NCI-H2196 (cell line): Measurements from ENCODE around the gene MICU2.

ENCODE experiments used
- DNase-seq: peaks from one replicate; lab custom pipeline; 2025; ENCODE audit not compliant: unreplicated experiment; lab: John Stamatoyannopoulos, UW

The MICU2 gene, protein sequence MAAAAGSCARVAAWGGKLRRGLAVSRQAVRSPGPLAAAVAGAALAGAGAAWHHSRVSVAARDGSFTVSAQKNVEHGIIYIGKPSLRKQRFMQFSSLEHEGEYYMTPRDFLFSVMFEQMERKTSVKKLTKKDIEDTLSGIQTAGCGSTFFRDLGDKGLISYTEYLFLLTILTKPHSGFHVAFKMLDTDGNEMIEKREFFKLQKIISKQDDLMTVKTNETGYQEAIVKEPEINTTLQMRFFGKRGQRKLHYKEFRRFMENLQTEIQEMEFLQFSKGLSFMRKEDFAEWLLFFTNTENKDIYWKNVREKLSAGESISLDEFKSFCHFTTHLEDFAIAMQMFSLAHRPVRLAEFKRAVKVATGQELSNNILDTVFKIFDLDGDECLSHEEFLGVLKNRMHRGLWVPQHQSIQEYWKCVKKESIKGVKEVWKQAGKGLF

DNA sequence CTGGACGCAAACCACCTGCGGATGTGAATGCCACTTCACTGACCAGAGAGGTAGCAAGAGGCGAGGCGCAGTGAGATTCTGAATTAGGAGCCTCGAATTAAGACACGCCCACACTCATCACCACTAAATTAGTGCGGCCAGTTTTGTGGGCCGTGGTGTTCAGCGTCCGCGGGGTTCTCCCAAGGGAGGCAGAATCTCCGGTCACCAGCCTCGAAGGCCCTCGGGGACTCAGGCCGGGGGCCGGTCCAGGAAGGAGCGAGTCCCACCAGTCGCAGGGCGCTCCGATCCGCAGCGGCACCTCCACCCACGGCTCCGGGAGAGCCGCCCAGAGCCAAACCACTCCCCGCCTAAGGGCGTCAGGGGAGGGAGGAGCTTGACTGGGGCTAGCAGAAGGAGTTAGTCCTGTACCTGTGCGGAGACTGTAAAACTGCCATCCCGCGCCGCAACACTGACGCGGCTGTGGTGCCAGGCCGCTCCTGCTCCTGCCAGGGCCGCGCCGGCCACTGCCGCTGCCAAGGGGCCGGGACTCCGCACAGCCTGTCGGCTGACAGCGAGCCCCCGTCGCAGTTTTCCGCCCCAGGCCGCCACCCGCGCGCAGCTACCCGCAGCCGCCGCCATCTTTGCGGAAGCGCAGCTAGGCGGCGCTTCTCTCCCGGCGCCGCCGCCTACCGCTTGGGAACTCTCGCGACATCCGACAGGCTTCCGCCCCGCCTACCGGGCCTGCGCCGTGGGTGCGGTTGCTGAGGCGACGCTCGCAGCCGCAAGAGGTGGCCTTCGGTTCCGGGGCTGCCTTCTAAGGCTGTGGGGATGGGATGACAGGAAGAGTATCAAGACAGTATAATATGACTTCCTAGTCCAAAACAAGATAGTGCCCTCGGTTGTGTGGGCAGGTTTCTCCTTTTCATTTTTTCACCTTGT lies at the start of gene MICU2:
Gene MICU2 (minus strand): TSS at position 640 of the 918 bp plus-strand sequence. CDS start 22 bp downstream, at position 618.
- DNase-seq, result peak; percentile 86

- DNase-seq, result no peak
Observed at GRCh38 chr13:21641629-21642028, 37.7 kb upstream of the MICU2 start.

DNA sequence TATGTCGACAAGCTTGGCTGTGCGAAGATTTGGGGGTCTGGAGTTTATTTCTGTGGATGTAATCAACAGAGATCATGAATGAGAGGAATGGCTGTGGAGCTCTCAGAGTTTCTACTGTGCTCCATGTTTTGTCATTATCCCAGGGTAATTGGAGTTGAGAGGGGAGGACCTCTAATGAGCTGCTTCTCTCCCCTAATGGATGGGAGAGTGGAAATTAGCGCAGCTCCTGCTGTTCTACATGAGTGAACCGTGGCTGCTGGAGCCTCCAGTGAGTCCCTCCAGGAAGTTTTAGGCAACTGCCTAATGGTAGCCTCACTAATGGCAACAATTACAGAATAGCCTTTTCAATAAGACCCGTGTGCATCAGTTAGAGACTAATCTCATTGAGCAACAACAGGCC lies 35.6 kb upstream of the MICU2 start:
- no peak for DNase-seq

DNA sequence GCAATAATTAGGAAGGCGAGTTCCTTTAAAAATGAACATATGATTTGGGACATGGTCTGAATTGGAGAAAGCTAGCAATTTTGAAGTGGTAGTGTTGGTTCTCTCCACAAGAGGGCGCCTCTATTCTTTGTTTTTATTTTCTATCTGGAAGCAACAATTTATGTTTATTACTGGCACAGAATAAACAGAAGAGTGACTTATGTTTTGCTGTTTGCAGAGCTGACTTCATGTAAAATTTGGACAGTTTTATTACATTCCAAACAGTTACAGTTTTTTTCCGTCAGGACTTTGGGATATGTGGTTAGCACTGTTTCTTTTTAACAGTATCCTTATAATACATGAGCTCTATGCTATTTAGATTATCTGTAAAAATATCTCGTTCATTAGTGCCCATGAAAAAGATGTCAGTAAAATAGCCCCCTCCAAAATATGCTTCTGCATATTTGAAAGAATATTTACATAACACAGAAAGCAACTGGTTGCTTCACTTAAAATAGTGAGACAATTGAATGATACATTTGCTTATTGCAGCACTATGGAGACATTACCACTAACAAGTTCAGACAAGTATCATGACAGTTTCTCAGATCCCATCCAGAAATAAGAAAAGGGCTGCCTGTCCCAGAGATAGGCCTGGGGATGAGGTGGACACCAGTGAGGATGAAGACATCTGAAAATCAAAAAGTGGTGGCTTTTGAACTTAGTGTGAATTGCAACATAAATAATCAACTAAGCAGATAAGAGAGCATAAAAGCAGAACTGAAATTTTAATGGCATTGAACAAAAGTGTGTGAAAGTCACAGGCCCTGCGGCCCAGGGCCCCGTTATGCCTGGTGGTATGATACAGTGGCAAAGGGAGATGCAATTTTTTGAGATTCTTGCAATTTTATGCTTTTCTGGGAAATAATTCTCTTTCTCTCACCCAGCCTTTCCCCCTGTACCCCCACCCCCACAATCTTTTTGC lies 34.6 kb upstream of the MICU2 start:
- peak; percentile 15 for DNase-seq

- peak; percentile 63 for DNase-seq
Observed at GRCh38 chr13:21637296-21637695, 33.3 kb upstream of the MICU2 start.

GRCh38 chr13:21636656-21637055 lies 32.7 kb upstream of the MICU2 start:
- no peak for DNase-seq

GRCh38 chr13:21632196-21632595 lies 28.2 kb upstream of the MICU2 start:
- DNase-seq, result no peak

- peak; percentile 13 for DNase-seq
Observed at GRCh38 chr13:21625366-21625765, 21.4 kb upstream of the MICU2 start.

DNA sequence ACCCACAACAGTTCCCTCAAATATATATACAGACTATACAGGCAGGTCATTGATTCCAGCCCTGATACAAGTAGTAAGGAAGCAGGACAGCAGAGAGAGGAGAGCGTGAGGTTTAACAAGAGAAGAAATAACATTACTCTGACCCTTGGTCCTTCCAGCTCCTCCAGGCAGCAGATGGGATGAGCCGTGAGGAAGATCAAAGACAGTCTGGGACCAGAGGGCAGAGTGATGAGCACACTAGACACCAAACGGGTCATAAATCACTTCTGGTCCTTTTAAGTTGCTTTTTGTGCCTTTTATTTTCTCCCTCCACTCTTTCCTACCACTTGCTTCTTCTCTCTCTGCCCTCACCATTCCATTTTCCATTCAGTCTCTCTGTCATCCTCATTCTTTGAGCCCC lies 16.9 kb upstream of the MICU2 start:
- DNase-seq, result no peak

- no peak for DNase-seq
Observed at GRCh38 chr13:21619633-21620220, 15.8 kb upstream of the MICU2 start.

- no peak for DNase-seq
Observed at GRCh38 chr13:21616880-21617279, 12.9 kb upstream of the MICU2 start.

GRCh38 chr13:21616205-21616866 lies 12.4 kb upstream of the MICU2 start:
- DNase-seq, result no peak

DNA sequence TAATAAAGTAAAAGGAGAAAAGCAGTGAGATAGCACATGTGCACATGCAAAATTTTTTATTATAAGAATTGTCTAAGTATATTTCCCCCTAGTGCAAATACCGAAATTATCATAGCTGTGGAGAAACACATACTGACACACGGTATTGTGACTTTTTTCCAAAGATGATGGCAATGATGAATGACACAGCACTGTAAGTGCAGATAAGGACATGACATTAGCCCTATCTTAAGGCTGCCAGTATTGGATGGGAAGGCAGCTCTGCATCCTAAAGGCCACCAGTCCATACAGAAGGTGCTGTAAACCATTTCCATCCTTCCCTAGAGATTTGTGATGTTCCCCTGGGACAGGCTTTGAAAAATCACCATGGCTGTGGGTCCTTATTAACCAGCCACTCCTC lies 11.5 kb upstream of the MICU2 start:
- no peak for DNase-seq

DNA sequence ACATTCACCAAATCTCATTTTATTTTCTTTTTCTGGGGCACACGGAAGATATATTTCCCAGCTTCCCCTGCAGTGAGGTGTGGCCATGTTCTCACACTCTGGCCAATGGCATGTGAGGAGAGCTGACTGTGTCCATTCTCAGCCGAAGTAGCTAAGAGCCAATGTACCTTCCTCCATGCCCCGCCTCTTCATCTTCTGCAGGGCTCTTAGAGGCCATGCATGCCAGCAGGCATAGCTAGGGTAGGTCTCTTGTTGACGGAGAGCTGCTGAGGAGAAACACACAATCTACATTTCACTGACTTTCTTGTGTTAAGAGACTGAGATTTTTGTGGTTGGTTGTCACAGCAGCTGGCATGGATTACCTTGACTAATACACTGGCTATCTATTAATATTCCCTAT lies 9.8 kb upstream of the MICU2 start:
- DNase-seq, result no peak

DNA sequence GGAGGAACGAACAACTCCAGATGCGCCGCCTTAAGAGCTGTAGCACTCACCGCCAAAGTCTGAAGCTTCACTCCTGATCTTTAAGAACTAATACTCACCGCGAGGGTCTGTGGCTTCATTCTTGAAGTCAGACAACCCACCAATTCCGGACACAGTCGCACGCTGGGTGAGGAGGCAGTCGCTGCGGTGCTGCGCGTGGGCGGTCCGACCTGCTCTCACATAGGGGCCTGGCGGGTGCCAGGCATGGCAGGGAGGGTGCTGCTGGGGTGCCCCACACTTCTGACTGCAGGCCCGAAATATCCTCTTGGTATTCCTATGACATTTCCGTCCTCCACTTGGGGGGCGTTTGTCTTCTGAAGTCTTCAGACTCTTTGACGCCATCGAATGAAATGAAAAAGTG lies 7.4 kb upstream of the MICU2 start:
- no peak for DNase-seq

DNA sequence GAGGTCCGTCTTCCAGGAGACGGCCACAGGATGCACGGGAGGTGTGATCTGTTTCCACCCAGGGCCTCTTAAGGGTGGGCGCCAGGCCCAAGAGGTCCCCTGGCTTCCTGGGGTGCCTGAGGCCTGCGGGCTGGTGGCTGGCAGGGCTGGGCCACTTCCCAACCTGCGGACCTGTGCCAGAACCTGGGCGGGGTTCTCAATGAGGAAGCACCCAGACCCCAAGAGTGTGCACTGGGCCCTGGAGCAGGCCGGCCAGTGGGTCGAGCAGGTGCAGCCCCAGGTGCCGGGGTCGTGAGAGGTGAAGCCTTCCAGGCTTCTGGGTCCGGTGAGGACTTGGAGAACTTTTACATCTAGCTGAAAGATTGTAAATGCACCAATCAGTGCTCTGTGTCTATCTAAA lies 6.7 kb upstream of the MICU2 start:
- no peak for DNase-seq

GRCh38 chr13:21608961-21609360 lies 5.0 kb upstream of the MICU2 start:
- no peak for DNase-seq

GRCh38 chr13:21606796-21607195 lies 2.8 kb upstream of the MICU2 start:
- DNase-seq, result no peak

- DNase-seq, result no peak
Observed at GRCh38 chr13:21606251-21606650, 2.3 kb upstream of the MICU2 start.

DNA sequence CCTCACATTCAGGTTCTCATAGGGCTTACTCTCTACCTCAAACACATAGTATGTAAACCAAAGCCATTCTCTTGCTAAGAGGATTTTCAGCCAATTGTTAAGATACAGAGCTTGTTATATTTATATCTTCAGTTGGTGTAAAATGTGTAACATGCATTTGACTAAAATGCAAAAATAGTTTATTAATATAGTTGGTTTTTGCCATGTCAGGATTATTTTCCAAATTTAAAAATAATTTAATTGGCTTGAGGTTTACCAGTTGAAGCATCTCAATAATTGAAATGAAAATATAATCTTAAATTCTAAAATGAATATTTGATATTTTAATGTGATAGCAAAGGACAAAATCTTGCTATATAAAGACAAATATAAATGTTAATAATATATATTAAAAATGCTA lies 7.2 kb downstream of the MICU2 start:
- no peak for DNase-seq
